Cardiac muscle cell (in vitro differentiated cells and primary cell): ENCODE results near the gene OAF. TPM values are rescaled to one million over a fixed set of nuclear protein-coding genes. Genes with fewer than 3 reads are reported as not detected.

Source experiments
- DNase-seq, 2 donors: peaks; one replicate each; pipeline versions ENCODE4 v3.0.0 to v3.0.0-alpha.2; 2010 to 2017; ENCODE audit warnings: low read depth in 1 of 2, low spot score in 1 of 2
- H3K27ac ChIP-seq: fragments of 200-600 bp; sonication (generic); 2 replicates; pipeline ENCODE4 v1.5.1; 2016
- H3K27me3 ChIP-seq: fragments of 200-600 bp; sonication (generic); 2 replicates; pipeline ENCODE4 v1.6.0; 2016; ENCODE audit warnings: control low read depth
- H3K36me3 ChIP-seq: fragments of 200-600 bp; sonication (generic); 2 replicates; pipeline ENCODE4 v1.5.1; 2016; ENCODE audit warnings: control low read depth
- H3K4me1 ChIP-seq: fragments of 200-600 bp; sonication (generic); 2 replicates; pipeline ENCODE4 v1.8.1; 2017; ENCODE audit warnings: low read depth, mild to moderate bottlenecking, mixed run types
- H3K4me3 ChIP-seq: fragments of 200-600 bp; sonication (generic); 2 replicates; pipeline ENCODE4 v1.5.1; 2016; ENCODE audit warnings: mild to moderate bottlenecking
- H3K9me3 ChIP-seq: fragments of 200-600 bp; sonication (generic); 2 replicates; pipeline ENCODE4 v1.5.1; 2017; ENCODE audit warnings: low read depth, mild to moderate bottlenecking, control low read depth
- polyA plus RNA-seq: library from polyadenylated mRNA; unstranded; fragments of >200 nt; fragmentation: Nextera tagmentation; extraction: Ambion mirVana; gene quantifications from 2 replicates; pipeline ENCODE4 v1.2.1, GENCODE V29; 2016
- total RNA-seq: library from RNA; depleted of rRNA; stranded (reverse); fragments of >200 nt; gene quantifications from 2 replicates; pipeline ENCODE4 v1.2.3, GENCODE V29; 2016
- TF ChIP-seq, protein P1 (sequence below): IDR thresholded peaks from 2 replicates; pipeline ENCODE4 v1.5.1; 2012; ENCODE audit warnings: low read depth, mild to moderate bottlenecking, low read length

OAF gene
- total and polyA plus RNA-seq, 2 experiments from 2014 or later: 11.3 to 12.0 TPM

DNA sequence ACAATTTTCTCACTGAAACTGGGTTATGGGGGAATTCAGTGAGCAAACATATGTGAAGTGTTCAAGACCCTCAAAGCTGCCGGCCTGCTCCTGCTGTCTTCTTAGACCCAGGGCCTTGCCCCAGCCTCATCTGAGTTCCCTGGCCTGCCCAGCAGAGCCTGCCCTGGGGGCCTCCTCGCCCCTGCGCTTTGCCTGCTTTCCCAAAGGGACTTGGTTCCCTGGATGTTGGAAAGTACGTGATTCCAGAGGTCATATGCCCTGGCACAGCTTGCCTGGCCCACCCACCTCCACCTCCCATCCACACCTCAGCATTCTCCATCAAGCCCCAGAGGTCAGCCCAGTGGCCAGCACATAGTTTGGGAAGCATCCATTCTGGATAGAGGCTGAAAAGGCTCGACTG is 15.4 kb downstream of the OAF start:
- Histone ChIP-seq H3K4me1 (no peaks in the 10 kb centered on the region), H3K27me3 (peaks cover 39% of the 10 kb centered on the region), H3K4me3 (no peak overlapping the region), H3K9me3 (no peaks in the 10 kb centered on the region), H3K27ac (no peak overlapping the region), H3K36me3 (no peaks in the 10 kb centered on the region)
- no peak for DNase-seq
- TF ChIP-seq, protein P1, sequence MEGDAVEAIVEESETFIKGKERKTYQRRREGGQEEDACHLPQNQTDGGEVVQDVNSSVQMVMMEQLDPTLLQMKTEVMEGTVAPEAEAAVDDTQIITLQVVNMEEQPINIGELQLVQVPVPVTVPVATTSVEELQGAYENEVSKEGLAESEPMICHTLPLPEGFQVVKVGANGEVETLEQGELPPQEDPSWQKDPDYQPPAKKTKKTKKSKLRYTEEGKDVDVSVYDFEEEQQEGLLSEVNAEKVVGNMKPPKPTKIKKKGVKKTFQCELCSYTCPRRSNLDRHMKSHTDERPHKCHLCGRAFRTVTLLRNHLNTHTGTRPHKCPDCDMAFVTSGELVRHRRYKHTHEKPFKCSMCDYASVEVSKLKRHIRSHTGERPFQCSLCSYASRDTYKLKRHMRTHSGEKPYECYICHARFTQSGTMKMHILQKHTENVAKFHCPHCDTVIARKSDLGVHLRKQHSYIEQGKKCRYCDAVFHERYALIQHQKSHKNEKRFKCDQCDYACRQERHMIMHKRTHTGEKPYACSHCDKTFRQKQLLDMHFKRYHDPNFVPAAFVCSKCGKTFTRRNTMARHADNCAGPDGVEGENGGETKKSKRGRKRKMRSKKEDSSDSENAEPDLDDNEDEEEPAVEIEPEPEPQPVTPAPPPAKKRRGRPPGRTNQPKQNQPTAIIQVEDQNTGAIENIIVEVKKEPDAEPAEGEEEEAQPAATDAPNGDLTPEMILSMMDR: no peak

DNA sequence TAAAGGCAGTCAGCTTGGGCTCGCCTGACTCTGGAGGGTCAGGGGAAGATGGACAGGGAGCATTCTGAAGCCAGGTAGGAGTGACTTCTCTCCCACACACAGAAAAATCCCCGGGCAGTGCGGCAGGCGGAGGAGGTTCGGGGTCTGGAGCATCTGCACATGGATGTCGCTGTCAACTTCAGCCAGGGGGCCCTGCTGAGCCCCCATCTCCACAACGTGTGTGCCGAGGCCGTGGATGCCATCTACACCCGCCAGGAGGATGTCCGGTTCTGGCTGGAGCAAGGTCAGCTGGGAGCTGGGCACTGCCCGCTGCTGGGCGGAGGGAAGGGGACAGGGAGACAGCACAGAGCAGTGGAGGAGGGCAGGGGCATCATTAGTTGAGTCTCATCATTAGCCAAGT is 15.9 kb downstream of the OAF start:
- Histone ChIP-seq H3K4me1 (no peaks in the 10 kb centered on the region), H3K36me3 (no peaks in the 10 kb centered on the region), H3K4me3 (no peak overlapping the region), H3K27ac (no peak overlapping the region), H3K9me3 (no peaks in the 10 kb centered on the region), H3K27me3 (peaks cover 39% of the 10 kb centered on the region)
- DNase-seq: no peak
- TF ChIP-seq, protein P1: no peak

DNA sequence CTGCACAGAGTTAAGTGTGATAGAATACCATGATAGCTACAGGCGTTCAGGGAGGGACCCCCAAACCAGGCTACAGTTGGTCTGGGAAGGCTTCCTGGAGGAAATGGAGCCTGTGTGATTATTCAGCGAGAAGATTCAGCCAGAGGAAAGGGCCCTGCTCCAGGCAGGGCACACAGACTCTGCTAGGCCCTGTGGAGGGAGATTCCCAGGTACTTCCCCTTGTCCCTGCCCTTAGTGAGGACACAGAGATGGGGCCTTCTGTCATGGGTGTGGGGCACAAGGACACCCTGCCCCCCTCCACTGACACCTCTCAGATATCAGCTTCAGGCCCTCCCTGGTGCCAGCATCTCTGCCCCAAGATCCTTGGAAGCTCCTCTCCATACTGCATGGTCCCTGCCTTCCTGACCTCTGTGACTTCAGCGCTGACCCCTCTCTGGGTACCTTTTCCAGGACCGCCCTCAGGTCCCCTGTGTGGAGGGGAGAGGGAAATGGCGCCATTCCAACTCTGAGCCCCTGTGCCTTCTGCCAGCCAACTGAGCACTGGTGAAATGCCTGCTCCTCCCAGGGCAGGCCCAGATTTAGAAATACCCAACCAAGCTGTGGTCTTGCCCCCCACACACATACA is 16.5 kb downstream of the OAF start:
- H3K4me3 ChIP-seq: no peak overlapping the region
- no peaks in the 10 kb centered on the region for H3K4me1 ChIP-seq
- DNase-seq: no peak
- no peak overlapping the region for H3K27ac ChIP-seq
- no peaks in the 10 kb centered on the region for H3K9me3 ChIP-seq
- H3K27me3 ChIP-seq: peaks cover 42% of the 10 kb centered on the region
- H3K36me3 ChIP-seq: no peaks in the 10 kb centered on the region
- TF ChIP-seq, protein P1: no peak

DNA sequence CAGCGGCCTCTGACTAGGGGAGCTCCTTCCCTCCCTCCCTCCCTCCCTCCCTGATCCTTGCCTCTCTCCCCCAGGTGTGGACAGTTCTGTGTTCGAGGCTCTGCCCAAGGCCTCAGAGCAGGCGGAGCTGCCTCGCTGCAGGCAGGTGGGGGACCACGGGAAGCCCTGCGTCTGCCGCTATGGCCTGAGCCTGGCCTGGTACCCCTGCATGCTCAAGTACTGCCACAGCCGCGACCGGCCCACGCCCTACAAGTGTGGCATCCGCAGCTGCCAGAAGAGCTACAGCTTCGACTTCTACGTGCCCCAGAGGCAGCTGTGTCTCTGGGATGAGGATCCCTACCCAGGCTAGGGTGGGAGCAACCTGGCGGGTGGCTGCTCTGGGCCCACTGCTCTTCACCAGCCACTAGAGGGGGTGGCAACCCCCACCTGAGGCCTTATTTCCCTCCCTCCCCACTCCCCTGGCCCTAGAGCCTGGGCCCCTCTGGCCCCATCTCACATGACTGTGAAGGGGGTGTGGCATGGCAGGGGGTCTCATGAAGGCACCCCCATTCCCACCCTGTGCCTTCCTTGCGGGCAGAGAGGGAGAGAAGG is 18.1 kb downstream of the OAF start:
- Histone ChIP-seq H3K9me3 (no peaks in the 10 kb centered on the region), H3K27ac (no peak overlapping the region), H3K4me3 (no peak overlapping the region), H3K4me1 (no peaks in the 10 kb centered on the region), H3K36me3 (no peaks in the 10 kb centered on the region), H3K27me3 (peaks cover 42% of the 10 kb centered on the region)
- TF ChIP-seq, protein P1: no peak
- no peak for DNase-seq

DNA sequence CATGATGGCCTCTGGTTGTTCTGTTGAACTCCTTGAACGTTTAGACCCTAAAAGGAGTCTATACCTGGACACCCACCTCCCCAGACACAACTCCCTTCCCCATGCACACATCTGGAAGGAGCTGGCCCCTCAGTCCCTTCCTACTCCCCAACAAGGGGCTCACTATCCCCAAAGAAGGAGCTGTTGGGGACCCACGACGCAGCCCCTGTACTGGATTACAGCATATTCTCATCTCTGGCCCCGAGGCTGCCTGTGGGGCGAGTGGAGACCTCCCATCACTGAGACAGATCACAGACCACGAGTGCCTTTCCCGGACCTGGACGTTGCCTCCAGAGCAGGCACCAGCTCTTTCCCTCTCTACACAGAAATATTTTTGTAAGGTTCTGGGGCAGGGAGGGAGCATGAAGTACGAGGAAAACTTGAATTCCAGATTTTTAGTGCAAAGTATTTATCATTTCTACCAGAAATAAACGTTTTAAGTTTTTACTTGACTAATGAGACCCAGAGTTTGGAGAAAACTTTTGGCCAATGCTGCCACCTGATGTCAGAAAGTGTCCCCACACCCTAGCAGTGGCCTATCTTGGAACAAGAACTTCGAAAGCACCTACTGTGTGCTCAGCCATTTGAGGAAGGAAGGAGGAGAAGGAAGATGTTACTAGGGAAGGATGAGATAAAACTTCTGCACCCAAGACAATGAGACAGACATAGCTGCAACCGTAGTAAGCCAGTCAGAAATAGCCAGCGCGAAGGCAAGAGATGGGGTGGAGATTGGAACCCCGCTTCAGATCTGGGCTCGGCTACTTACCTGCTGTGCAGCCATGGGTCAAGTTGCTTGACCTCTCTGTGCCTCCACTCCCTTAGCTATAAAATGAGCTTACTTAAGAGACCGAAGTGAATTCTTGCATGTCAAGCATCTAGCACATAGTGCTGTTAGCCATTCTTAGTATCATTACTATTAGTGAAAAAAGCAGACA is 18.9 kb downstream of the OAF start:
- peaks cover 42% of the 10 kb centered on the region for H3K27me3 ChIP-seq
- H3K9me3 ChIP-seq: no peaks in the 10 kb centered on the region
- peak; percentile 34 to 49 for DNase-seq
- no peaks in the 10 kb centered on the region for H3K4me1 ChIP-seq
- TF ChIP-seq, protein P1: peak; percentile 73
- no peaks in the 10 kb centered on the region for H3K36me3 ChIP-seq
- H3K27ac ChIP-seq: no peak overlapping the region
- no peak overlapping the region for H3K4me3 ChIP-seq
